C1 segment of cervical spinal cord (tissue), 14 donors: ENCODE results near the gene DENND11.

Experiments used
- DNase-seq, 14 donors: peaks; one replicate each; lab custom pipeline; 2025; lab: John Stamatoyannopoulos, UW

The DENND11 gene

DNA sequence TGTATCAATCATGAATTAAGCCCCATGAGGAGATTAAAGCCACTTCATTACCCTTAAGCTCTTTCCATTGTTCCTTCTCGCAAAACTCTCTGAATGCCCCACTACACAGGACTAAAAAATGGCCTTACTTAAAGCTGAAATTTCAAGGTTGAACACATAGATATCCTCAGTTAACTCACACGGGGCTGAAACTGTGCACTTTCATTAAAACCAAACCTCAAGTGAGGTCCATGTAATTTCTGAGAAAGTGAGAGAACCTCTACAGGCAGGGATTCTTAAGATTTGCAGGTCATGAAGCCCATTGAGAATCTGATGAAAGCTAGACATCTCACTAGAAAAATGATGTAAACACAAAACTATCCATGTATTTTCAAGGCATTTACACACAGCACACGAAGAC lies 15.9 kb downstream of the DENND11 start:
- DNase-seq, result no peak

DNA sequence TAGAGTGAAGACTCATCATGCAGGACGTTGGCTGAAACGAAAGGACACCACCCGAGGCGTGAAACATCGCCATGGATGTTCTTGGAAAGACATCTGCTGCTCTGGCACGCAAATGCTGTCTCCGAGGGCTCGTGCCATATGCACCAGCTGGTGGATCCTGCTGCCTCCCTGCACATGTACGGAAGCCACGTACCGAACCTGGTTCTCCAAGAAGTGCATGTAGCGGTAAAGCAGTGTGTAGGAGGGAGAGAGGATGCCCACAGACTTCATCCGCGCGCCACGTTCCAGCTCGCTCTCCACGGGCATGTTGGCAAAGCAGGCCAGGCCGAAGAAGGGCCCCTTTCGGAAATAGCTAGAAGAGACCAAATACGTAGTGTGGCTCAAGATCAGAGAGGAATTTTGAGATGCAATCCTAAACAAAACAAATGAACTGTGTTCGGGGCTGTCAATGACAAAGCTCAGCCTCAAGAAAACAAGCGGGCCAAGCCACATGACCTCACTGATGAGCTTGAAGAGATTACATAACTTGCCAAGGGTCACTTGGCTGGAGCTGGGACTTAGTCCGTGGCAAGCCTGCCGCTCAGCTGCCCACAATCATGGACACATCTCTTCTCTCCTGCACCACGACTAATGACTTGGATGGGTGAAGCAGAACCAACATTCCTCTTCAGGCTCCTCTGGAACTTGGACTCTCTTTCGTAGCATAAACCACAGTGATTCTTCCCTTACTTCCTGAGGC lies 16.5 kb downstream of the DENND11 start:
- DNase-seq, result peak in 5 of 14 donors; percentile 16 to 96 (median 56)

DNA sequence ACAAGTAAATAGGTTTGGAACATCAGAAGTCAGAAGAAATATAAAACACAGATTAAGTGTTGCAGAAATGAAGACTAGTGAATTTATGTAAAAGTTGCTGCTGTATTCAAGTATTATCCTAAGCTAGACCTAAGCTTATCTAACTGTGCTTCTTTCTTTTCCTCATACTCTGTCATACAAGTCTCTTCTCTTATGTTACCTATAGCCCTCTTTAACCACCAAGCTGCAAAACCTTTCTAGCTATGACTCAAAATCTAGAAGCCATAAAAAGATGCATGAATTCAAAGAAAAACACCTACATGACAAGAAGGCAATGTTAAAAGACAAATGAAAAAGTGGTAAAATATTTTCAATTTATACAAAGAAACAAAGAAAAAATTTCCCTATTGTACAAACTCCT lies 23.0 kb downstream of the DENND11 start:
- DNase-seq, result no peak

DNA sequence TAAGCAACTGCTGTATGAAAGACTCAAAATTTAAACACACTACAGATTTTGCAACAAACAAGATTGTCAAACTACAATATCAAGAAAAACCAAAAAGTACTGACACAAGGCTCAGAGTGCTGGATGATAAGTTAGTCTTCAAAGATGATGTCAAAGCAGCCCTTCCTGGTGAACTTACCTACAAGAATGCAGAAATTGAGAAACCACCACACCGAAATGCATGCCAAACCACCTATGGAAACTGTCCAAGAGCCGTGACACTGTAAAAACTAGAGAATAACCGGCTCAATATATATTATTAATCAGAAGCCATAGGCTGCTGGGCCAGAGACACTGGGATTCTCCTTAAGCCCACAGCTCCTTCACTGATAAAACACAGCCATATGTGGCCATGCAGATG lies 25.3 kb downstream of the DENND11 start:
- DNase-seq, result no peak

DNA sequence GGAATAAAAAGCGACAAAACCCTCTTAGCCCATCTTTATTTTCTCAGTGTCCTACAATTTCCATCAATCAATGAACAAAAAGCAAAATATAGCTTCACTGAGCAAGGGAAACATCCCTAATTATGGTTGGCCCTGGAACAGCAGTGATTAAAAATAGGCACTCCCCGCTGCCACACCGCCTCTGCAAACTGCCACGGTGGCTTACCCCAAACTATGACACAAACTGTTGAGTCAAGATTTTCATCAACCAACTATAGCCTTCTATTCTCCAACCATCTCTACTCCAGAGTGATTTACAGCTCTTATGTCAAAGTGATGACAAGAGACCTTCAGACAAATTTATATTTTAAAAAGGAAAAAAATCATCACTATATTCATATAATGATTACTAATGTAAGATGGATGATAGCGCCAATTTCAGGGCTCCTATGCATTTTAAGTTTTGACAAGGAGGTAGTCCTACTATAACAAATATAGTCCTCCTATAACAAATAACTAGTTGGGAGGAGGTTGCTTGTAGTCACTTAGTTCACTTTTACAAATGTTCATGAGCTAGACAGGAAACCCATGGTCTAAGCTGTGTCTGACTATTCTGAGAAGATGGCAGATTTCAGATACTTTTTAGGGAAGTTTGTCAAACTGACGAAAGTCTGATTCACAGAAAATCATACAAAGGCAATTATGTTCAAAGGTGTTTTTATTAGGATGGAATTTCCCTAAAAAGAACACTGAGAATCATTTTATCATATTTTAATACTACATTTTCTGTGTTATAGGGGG lies 26.3 kb downstream of the DENND11 start:
- DNase-seq, result no peak

DNA sequence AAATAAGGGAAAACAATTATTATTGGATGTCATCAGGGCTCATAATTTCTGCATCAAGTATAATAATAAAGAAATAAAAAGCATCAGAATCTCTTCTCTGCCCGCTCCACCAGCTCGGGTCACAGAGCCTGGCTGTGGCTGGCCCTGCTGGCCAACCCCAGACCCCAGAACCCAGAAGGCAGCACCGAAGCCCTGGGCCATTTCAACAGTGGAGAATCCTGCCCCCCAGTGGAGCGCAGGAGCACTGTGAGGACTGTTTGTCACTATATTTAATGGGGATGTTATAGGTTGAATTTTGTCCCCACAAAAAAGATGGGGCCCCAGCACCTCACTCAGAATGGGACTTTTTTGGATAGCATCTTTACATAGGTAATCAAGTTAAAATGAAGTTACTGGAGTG lies 27.3 kb downstream of the DENND11 start:
- peak in 3 of 14 donors; percentile 17 to 47 (median 28) for DNase-seq

DNA sequence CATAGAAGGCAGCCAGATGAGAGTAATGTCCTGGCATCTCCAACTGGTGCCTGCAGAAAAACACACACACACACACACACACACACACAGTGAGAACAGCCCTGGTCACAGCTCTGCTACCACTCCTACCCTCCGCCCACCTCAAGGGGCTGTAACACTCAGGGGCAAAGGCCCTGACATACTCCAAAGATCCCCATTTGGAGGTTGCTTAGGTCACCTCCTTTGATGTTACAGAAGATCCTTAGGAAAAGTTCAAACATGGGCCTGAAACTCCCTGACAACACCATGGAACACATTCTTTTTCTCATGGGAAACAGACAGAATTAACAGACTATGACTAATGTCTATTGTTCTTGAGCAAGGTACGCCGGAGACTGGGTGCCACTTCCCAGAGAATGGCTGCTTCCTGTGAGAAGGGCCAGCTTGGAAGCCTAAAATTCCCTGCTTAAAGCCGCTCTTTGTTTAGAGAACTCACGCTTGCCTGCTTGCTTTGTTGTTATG lies 27.7 kb downstream of the DENND11 start:
- DNase-seq, result no peak

DNA sequence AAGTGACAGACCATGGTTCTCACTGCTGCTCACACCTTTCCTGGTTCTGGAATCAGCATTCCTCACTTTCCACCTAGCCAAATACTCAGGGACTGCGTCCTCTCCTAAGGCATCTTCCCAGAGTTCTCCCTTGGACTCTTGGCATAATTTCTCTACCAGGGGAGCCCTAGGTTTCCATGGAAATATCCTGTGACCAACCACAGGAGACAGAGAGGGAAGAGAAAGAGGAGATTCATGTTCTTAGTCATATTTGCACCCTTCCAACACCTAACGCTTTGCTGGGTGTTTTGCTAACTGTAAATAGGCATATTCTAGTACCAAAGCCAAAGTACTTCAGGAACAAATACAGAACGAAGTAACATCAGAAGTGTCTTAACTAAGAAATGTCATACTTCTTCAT lies 28.6 kb downstream of the DENND11 start:
- no peak for DNase-seq

DNA sequence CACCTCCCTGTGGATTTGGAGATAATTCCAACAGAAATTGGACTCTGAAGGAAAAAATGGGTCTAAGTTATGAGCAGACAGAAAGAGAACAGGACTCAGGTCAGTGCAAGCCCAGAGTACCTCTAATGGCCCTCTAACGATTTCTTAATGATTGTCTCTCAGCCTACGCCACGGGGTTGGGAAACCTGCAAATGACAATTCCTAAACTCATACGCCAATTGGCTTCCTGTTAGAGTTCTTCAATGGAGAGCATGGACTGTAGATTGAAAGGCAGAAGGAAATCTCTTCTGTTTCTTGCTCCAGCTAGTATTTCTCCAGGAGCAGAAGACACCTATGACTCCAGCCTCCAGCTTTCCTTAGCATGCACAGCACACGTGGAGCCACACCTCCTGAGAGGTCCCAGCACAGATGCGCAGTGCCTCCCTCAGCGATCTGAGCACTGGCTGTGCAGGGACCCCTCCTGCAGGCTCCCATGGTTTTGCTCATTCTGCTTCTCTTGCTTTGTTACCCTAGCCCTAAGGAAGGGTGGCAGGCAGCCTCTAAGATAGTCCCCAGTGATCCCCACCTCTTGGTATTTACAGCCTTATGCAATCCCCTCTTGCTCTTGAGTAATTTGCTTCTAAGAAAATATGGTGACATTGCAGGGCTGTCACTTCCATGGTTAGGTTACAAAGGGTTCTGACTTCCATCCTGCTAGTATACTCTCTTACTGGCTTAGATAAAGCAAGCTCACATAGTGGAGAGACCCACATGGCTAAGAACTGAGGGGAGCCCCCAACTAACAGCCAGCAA lies 30.1 kb downstream of the DENND11 start:
- DNase-seq, result no peak

DNA sequence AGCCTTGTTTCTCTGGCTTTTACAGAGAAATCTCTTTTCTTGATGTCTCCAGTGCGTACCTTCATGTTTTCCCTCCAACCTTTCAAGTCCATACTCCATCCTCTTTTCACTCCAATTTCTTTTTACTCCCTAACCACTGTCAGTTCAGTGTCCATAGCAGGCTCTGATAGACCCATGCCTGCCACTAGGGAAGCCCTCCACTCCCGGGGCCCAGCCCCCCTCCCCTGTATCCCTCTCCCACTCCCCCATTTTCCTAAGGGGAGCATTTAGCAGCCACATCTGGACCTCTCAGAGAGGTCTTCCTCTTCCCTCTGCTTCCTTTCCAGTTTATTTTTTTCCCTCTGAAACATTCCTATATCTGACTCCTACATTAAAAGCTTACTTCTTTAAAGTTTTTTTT lies 33.1 kb downstream of the DENND11 start:
- no peak for DNase-seq

DNA sequence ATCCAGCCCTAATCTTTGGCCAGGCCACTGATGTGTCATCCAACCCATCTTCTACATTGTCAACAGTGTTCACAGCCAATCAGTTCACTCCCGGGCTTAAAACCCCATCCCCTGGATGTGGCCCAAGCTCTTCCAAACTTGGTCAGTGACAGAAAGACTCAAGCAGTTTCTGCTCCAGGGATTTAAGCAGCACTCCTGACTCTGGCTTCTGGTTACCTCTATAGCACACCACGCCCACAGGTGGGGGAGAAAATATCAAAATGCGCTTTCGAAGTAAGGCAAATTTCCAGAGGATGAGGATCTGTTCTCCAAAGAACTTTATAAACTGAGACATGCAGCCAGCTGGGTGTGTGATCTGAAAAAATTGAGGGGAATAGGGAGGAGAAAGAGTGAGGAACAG lies 35.9 kb downstream of the DENND11 start:
- DNase-seq, result no peak

DNA sequence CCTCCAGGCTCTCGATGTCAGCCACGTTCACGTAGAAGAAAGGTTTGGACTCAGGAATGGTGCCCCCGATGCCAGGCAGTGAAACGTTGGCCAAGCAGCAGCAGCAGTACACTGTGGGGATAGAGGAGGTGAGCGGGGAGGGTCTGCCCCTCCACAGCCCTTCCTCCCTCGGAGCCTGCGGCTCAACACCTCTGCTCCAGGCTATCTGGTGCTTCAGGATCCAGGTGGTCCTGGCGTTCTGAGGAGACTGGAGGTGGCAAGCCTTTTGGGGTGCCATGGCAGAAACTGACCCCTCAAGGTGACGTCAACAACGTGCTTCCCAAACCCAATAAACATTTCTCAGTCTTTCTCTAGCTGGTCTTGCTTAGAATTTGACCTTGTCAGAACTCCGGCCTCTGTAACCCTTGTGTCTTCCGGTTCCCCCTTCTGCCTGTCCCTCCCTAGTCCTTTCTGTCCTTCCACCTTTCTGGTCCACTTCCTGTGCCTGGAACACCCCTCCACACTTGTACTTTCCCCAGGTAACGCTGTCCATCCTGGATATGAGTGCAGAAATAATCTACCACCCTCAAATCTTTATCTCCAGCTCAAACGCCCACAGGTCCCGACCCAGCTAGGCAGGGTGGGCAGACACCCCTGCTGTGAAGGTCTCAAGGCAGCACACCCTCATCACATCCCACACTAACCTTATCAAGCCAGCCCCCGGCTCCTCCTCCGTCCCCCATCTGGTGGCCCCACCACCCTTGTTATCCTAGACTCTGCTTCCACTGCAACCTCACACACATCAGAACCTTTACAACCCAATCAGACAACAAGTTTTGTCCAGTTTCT lies 36.5 kb downstream of the DENND11 start:
- DNase-seq, result no peak

DNA sequence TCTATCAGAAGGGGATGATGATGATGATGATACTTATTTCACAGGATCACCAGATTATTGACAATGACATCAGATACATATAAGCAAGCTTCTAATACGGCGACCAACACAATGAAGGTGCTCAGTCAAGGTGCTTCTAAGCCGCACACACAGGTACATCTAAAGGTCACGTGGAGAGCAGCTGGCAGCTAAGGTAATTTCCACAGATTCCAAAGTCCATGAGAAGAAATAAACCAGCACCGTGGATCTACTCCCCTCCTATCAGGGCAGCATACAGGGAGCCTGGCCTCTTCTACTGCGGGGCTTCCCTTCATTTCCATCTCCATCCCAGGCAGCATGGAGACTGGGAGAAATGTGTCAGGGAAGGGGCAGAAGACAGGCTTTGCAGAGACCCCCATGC lies 37.5 kb downstream of the DENND11 start:
- DNase-seq, result no peak

DNA sequence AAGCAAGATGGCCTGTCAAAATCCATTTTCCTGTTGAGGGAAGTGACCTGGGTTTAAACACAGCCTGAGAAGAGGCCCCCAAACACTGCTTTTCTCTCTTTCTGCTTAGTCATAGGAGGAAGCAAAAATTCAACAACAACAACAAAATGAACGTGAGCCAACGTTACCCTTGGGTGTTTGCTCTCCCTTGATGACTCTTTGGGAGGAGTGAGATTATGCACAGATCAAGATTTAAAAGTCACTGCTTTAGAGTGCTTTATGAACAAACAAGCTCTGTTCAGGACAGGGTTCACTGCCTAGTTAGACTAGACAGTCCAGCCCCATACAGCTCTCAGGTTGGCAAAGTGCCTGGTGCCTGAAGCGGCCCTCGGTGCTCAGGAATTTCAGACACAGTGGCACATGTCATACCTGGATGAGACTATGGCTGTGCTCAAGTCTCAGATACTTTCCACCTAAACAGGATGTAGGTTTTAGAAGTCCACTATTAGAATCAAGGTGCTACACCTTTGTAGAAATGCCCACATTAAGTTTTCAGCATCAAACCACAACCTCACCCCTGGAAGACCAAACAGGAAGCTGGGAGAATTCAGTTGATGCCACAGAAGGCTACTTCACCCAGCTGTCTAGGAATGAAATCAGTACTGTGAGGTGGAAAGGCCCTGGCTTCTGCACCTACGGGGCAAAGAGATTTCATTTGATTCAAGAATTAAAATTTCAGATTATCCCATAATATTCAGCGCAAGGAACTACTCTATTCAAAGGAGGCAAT lies 38.7 kb downstream of the DENND11 start:
- DNase-seq, result no peak

DNA sequence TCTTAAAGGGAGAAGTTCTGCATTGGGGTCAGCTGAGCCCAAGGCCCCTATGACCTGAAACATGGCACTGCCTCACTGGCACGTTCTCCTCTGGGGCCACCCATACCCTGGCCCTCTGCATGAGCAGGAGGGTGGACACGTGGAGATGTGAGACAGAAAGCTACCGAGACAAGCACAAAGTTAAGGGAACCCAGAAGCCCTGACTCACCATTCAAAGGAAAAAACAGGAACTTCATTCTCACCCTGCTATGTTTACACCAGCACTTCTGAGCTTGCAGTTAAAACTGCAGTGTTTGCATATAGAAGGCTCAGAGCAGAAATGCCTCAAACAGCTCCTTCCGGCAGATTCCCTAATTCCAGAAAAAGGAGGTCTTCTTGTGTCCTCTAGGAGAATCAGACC lies 41.7 kb downstream of the DENND11 start:
- peak in 7 of 14 donors; percentile 21 to 52 (median 34) for DNase-seq

DNA sequence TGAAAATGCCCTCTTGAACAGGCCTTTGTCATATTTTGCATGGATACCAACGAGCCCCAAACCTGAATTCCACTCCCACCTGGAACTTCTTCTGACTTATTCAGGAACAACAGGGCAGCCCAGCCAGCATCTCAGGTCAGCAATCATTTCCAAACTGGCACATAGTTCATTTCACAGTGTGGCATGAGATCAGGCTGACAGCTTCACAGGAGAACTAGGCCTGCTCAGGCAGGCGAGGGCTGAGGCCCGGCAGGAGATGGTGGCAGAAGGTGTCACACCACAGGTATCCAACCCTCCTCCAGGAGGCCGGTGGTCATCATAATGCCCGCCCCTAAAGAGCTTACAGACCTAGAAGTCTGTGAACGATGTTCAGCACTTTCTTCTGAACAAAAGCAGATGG lies 42.5 kb downstream of the DENND11 start:
- peak in 1 of 14 donors; percentile 88 for DNase-seq

DNA sequence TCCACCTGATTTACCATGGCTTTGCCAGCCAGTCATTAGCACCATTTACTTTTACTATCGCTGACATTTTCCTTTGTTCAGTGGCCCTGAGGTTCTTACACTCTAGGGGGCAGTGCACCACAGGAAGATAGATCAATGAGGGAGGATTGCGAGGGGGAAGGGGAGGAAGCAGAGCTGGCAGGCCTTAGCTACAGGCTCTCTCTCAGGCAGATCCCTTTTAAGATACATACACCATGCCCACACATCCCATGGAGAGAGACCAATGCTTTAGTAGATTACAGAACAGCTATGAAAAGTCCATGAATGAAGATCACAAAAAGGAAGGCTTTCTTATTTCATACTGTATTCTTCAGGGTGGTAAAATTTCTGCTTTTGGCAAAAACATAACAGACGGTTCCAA lies 47.4 kb downstream of the DENND11 start:
- DNase-seq, result peak in 12 of 14 donors; percentile 15 to 70 (median 42)

DNA sequence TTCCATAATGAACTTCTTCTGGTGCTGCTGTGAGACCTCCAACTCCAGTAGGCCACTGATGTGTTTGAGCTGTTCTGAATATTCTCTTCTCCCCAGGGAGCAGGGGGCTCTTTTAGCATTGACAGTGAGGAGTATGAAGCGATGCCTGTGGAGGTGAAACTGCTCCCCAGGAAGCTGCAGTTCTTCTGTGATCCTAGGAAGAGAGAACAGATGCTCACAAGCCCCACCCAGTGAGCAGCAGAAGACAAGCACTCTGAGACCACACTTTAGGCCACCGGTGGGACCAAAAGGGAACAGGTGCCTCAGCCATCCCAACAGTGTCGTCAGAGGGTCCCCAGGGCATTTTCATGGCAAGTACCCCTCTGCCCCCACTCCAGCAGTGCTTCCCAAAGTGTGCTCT lies 49.3 kb downstream of the DENND11 start:
- peak in 1 of 14 donors; percentile 8 for DNase-seq
